NCI-H69 (cell line): ENCODE results near the gene STAMBP.
"Not testable (repeated sequence)": the region's sequence is repeated elsewhere in the genome, so short reads cannot be mapped to it uniquely, and the experiment has no call there.

Experiments used
- DNase-seq: peaks from one replicate; lab custom pipeline; 2025; lab: John Stamatoyannopoulos, UW

Gene STAMBP

GRCh38 chr2:73828818-73829570, at the start of gene STAMBP:
Gene STAMBP, plus strand, starts transcription at chr2:73828961. Its CDS starts 1,896 bp downstream, at chr2:73830857.
- peak; percentile 96 for DNase-seq

DNA sequence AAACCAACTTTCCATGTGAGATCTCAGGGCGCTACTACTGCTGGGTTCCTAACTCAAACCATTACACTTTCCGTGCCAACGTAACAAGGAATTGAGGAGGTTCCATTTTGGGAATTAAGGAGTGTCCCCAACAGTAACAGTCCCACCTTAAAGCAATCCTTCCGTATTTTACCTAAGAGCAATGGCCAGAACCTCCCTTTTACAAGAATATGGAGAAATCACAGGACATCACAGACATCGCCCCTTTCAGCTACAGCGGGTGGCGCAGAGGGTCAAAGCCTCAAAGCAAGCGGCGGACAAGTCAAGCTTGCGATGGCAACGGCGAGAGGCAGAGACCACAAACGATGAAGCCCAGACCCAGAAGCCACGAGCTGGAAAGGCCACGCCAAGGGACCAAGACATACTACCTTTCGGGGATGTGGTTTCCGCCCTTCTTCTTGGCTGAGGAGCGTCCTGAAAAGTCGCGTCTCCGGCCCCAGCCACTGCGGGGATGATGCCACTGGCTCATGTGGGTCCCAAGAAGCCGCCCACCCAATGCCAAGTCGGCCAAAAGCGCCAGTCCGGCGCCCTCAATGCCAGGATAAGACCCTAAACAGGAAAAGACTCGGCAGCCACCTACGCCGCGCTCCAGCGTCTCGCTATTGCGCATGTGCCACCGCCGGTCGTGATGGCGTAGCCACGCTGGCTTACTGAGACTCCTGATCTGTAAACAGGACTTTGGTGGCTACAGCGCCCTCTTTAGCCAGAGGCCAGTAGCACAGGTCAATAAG, 49.1 kb upstream of the STAMBP start, which contains the start of gene DUSP11:
Gene DUSP11, minus strand, starts transcription at position 637 of the 770 bp plus-strand sequence. Its CDS starts 129 bp downstream, at position 508.
- peak; percentile 89 for DNase-seq

- DNase-seq = no peak
Measured at GRCh38 chr2:73780237-73780582, 48.6 kb upstream of the STAMBP start.

GRCh38 chr2:73783402-73783801, 45.4 kb upstream of the STAMBP start:
- not testable (repeated sequence) for DNase-seq

GRCh38 chr2:73783883-73784282, 44.9 kb upstream of the STAMBP start, which contains the start of gene C2orf78:
Gene C2orf78, plus strand, starts transcription at chr2:73784183. Its CDS starts 127 bp downstream, at chr2:73784310.
- DNase-seq = not testable (repeated sequence)

DNA sequence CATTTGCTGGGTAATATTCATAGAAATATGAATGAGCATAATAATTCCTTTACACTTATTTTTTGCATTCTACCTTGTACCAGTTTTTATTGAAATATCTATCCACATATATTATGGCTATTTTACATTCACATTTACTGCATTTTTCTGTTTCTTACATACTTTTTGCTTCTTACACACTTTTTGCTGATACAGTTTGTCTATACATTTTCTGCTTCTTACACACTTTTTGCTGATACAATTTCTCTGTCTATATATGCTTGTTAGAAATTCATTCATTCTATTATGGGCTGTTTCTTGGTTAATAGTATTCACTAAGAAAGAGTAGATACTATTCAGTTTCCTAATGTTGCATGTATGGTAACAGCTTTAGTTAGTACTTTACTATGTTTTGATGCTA, 16.9 kb upstream of the STAMBP start:
- no peak for DNase-seq

GRCh38 chr2:73812635-73813034, 16.1 kb upstream of the STAMBP start:
- DNase-seq = no peak

DNA sequence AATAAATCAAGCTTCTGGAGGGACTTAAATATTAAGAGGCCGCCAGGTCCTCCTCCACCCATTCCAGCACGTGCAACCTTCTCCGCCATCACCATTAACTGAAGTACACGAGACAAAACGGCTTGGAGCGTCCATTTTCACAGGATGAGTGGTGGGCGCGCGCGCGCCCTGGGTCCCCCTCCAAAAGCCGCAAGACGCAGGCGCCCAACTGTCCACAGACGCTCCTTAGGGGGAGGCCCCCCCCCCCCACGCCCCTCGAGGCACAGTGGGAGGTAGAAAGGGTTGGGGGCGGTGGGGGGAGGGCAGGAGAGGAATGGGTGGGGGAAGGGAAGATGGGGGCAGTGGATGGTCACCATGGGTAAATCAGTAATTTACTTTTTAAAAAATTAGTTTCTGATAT, 10.5 kb upstream of the STAMBP start:
- DNase-seq = no peak

- no peak for DNase-seq
Measured at GRCh38 chr2:73821227-73821626, 7.5 kb upstream of the STAMBP start.

GRCh38 chr2:73821669-73822068, 7.1 kb upstream of the STAMBP start:
- no peak for DNase-seq

- no peak for DNase-seq
Measured at GRCh38 chr2:73822276-73822675, 6.5 kb upstream of the STAMBP start.

GRCh38 chr2:73822991-73823390, 5.8 kb upstream of the STAMBP start:
- no peak for DNase-seq

DNA sequence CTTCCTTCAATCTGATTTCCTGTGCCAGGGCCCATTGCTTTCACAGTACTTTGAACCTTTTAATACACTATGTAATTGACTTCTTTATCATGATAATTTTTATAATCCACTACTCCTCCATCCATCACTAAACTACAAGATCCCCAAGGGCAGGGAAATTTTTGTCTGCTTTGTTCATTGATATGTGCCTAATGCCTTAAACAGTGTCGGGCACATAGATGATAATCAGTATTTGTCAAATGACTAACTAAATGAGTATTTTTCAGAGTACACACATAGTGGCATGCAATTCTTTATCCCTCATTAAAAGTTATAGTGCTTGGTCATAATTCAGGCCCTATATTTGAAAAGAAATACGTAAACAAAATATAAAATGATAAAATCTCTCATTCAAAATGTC, 5.3 kb upstream of the STAMBP start:
- DNase-seq = no peak

- peak; percentile 70 for DNase-seq
Measured at GRCh38 chr2:73823916-73824523, 4.7 kb upstream of the STAMBP start.

GRCh38 chr2:73825408-73825807, 3.4 kb upstream of the STAMBP start:
- no peak for DNase-seq

- peak; percentile 66 for DNase-seq
Measured at GRCh38 chr2:73827018-73827417, 1.7 kb upstream of the STAMBP start.

GRCh38 chr2:73827660-73828388, 937 bp upstream of the STAMBP start:
- DNase-seq = no peak

DNA sequence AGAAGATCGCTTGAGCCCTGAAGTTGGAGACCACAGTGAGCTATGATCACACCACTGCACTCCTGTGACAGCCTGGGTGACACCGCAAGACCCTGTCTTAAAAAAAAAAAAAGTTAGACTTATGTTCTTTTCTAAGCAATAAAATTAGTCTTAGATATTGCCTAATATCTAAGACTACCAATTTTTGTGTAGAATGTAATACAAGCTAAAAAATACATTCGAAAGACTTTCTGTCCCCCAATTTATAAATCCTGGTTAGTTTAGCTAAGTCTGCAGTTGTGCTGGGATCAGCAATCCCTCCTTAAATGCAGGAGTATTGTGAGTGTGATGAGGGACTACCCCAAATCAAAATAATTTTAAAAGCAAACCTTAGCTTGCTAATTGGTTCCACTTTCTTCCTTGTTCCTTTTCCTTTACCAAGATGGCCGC, 358 bp upstream of the STAMBP start:
- no peak for DNase-seq

DNA sequence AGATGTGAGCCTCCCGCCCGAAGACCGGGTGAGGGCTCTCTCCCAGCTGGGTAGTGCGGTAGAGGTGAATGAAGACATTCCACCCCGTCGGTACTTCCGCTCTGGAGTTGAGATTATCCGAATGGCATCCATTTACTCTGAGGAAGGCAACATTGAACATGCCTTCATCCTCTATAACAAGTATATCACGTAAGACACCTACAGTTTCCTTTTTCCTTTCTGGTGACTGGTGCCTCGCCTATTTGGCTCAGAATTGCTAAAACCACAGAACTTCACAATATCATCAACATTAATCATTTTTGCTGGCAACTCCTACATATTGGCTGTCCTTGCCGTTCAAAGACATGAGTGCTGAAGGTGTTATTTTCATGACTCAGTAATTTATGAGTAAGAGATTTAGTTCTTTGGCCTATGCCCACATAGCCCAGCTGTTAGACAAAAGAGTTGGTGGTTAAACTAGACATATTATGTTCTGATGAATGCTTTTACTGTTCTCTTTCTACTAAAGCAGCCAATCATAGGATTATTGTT, 2.2 kb downstream of the STAMBP start:
- no peak for DNase-seq

GRCh38 chr2:73832930-73833329, 4.2 kb downstream of the STAMBP start:
- DNase-seq = peak; percentile 1

- DNase-seq = peak; percentile 60
Measured at GRCh38 chr2:73836141-73836943, 7.6 kb downstream of the STAMBP start.
